Lower lobe of right lung (tissue), 2 donors: ENCODE results near the gene TXNDC15. TPM values are rescaled to one million over a fixed set of nuclear protein-coding genes. Genes with fewer than 3 reads are reported as not detected.

ENCODE experiments used
- ATAC-seq, 2 donors: fragments of 200-7000 bp; cut with Tn5 transposase; one replicate each; pipeline ENCODE4 v1.9.1; 2020 to 2022; ENCODE audit warnings: mild to moderate bottlenecking in 2 of 2, moderate library complexity in 2 of 2
- DNase-seq: peaks from one replicate; pipeline ENCODE4 v3.0.0-alpha.2; 2020
- H3K27ac ChIP-seq: fragments of 200-600 bp; one replicate; pipeline ENCODE4 v1.8.0; 2022
- H3K27me3 ChIP-seq: fragments of 200-600 bp; one replicate; pipeline ENCODE4 v1.8.0; 2022; ENCODE audit warnings: low read depth
- H3K36me3 ChIP-seq: fragments of 200-600 bp; one replicate; pipeline ENCODE4 v1.8.0; 2022; ENCODE audit warnings: mild to moderate bottlenecking
- H3K4me1 ChIP-seq: fragments of 200-600 bp; one replicate; pipeline ENCODE4 v1.8.0; 2022
- H3K4me3 ChIP-seq: fragments of 200-600 bp; one replicate; pipeline ENCODE4 v1.8.0; 2022; ENCODE audit warnings: mild to moderate bottlenecking
- H3K9me3 ChIP-seq: fragments of 200-600 bp; one replicate; pipeline ENCODE4 v1.8.0; 2022
- CTCF ChIP-seq: fragments of 200-600 bp; IDR thresholded peaks from one replicate; pipeline ENCODE4 v1.8.0; 2022; ENCODE audit warnings: antibody characterized with exemption, mild to moderate bottlenecking
- intact Hi-C: fragments of 100-400 bp; cut with DNase I; formaldehyde crosslinking; loops from one replicate; pipeline ENCODE4 v1.11.0; 2022
- long read RNA-seq: library from polyadenylated mRNA; unstranded; transcript quantifications from one replicate; pipeline ENCODE4 v2.0.0, GENCODE V29; 2021
- total RNA-seq: library from RNA; stranded (reverse); fragmentation: NEBNext Ultra II Directional; extraction: Animal tissue kit (Norgen Biotek cat#: 25700); gene quantifications from one replicate; pipeline ENCODE4 v1.2.1, GENCODE V29; 2021
- donor health status: DM: no; HTN: yes; CAD: no; lungs with severe emphysema.

TXNDC15 gene
- 56.8 TPM for total RNA-seq
- long read RNA-seq, transcript TXNDC15-201 (5 exons, 3,548 nt) = major isoform, 38 of 48 reads
- long read RNA-seq, partial matches to known transcripts = 2 of 48 reads
- long read RNA-seq, other reads (novel, unspliced or antisense) = 8 of 48 reads

GRCh38 chr5:134873987-134874830 lies at the start of gene TXNDC15:
TSS of gene TXNDC15 (plus strand) at chr5:134874371. CDS start at chr5:134874428, 57 bp downstream.
- intact Hi-C loops = no loop called here
- Histone ChIP-seq H3K27me3 (no peaks in the 10 kb centered on the region), H3K4me3 (peak within 1 kb of the TSS; percentile 97), H3K9me3 (no peaks in the 10 kb centered on the region), H3K27ac (peak within 1 kb of the TSS; percentile 98), H3K36me3 (no peaks in the 10 kb centered on the region), H3K4me1 (peaks cover 28% of the 10 kb centered on the region)
- ATAC-seq (peak; percentile 98 to 99), DNase-seq (peak; percentile 94)
- no peak for TF ChIP-seq CTCF

GRCh38 chr5:134824681-134825080 lies 49.5 kb upstream of the TXNDC15 start:
- no peak for TF ChIP-seq CTCF
- Histone ChIP-seq H3K4me3 (no peak overlapping the region), H3K27me3 (no peaks in the 10 kb centered on the region), H3K4me1 (no peaks in the 10 kb centered on the region), H3K27ac (no peak overlapping the region), H3K9me3 (no peaks in the 10 kb centered on the region), H3K36me3 (peaks cover 84% of the 10 kb centered on the region)
- no peak for DNase-seq
- intact Hi-C loops = no loop called here
- ATAC-seq = no peak

GRCh38 chr5:134825212-134825611 lies 49.0 kb upstream of the TXNDC15 start:
- no peak for TF ChIP-seq CTCF
- Histone ChIP-seq H3K9me3 (no peaks in the 10 kb centered on the region), H3K4me1 (no peaks in the 10 kb centered on the region), H3K36me3 (peaks cover 84% of the 10 kb centered on the region), H3K27me3 (no peaks in the 10 kb centered on the region), H3K27ac (no peak overlapping the region), H3K4me3 (no peak overlapping the region)
- ATAC-seq (no peak), DNase-seq (no peak)
- intact Hi-C loops = no loop called here

DNA sequence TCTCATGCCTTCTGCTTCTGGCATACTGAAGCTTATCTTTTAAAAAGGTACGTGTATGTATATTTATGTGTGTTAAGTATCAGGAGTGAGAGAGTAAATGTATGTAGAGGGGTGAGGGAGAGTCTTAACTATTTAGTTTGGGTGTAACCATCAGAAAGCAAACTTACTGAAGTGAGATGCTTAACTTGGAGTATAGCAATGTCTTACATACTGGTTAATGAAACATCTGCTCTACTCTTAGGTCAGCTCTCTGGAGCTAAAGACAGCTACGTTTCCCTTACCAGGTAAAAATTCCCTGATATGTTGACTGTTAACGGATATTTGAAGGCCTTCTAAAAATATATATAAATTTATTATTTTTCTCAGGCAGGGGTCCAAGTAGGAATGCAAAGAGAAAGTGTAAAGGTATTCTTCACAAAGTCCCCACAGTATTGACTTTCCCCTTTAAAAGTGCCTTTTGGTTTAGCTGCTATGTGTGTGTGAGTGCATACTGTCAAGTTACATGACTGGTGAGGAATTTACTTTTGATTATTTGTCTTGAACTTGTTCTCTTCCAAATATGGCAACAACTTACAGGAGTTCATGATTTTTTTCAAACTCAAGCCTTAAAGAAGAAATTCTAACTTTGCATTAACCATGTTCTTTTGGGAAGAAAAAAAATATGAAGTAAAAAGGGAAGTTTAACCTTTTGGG lies 40.7 kb upstream of the TXNDC15 start:
- no peak overlapping the region for H3K4me3 ChIP-seq
- ATAC-seq (peak; percentile 69 to 88), DNase-seq (no peak)
- TF ChIP-seq CTCF = no peak
- no peaks in the 10 kb centered on the region for H3K27me3 ChIP-seq
- intact Hi-C loops = no loop called here
- H3K36me3 ChIP-seq = peaks cover 35% of the 10 kb centered on the region
- H3K27ac ChIP-seq = peak overlapping the region; percentile 51
- H3K9me3 ChIP-seq = no peaks in the 10 kb centered on the region
- H3K4me1 ChIP-seq = no peaks in the 10 kb centered on the region

DNA sequence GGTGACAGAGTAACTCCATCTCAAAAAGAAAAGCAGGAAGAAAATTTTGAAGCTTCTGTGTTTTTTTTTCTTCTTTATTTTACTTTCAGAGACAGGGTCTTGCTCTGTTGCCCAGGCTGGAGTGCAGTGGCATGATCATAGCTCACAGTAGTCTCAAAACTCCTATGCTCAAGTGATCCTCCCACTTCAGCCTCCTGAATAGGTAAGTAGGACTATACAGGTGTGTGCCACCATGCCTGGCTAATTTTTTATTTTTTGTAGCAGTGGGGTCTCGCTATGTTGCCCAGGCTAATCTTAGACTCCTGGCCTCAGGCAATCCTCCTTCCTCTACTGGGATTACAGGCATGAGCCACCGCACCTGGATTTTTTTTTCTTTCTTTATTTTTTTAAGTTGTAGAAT lies 38.5 kb upstream of the TXNDC15 start:
- no peaks in the 10 kb centered on the region for H3K9me3 ChIP-seq
- TF ChIP-seq CTCF = no peak
- intact Hi-C loops = no loop called here
- no peak for DNase-seq
- ATAC-seq = no peak
- no peak overlapping the region for H3K4me3 ChIP-seq
- no peaks in the 10 kb centered on the region for H3K4me1 ChIP-seq
- no peak overlapping the region for H3K27ac ChIP-seq
- H3K36me3 ChIP-seq = peaks cover 36% of the 10 kb centered on the region
- H3K27me3 ChIP-seq = no peaks in the 10 kb centered on the region
